IPS-20b (cell line): ENCODE measurements around the gene SLC17A7.
A peak's percentile ranks its signal among the peaks of the same experiment; 100 is the strongest.

Experiments used
- H3K27ac ChIP-seq: one replicate; pipeline ENCODE4 v1.5.1; 2013; ENCODE audit warnings: low read length
- H3K27me3 ChIP-seq: 2 replicates; pipeline ENCODE4 v1.6.1; 2013; ENCODE audit warnings: mild to moderate bottlenecking, low read length, inconsistent platforms; ENCODE audit not compliant: insufficient read depth
- H3K36me3 ChIP-seq: 2 replicates; pipeline ENCODE4 v1.6.1; 2013; ENCODE audit warnings: low read depth, mild to moderate bottlenecking, inconsistent platforms, low read length, moderate library complexity; ENCODE audit not compliant: insufficient read depth
- H3K4me1 ChIP-seq: 2 replicates; pipeline ENCODE4 v1.6.1; 2013; ENCODE audit warnings: mild to moderate bottlenecking, control low read depth, inconsistent platforms, low read length, moderate library complexity; ENCODE audit not compliant: insufficient read depth
- H3K4me3 ChIP-seq: 2 replicates; pipeline ENCODE4 v1.5.1; 2013; ENCODE audit warnings: mild to moderate bottlenecking, low read length, inconsistent platforms
- H3K9ac ChIP-seq: 2 replicates; pipeline ENCODE4 v1.6.1; 2013; ENCODE audit warnings: low read depth, mild to moderate bottlenecking, inconsistent platforms, low read length, moderate library complexity
- H3K9me3 ChIP-seq: 2 replicates; pipeline ENCODE4 v1.6.1; 2013; ENCODE audit warnings: mild to moderate bottlenecking, low read depth, low read length, inconsistent platforms; ENCODE audit not compliant: insufficient read depth

SLC17A7 gene

GRCh38 chr19:49430678-49431329 lies 10.5 kb downstream of the SLC17A7 start:
- Histone ChIP-seq H3K4me1 (peaks cover 13% of the 10 kb centered on the region; the same call in 1 of the 2 replicates), H3K9ac (no peak overlapping the region), H3K36me3 (no peaks in the 10 kb centered on the region), H3K9me3 (no peaks in the 10 kb centered on the region), H3K27ac (no peak overlapping the region), H3K27me3 (peaks cover 97% of the 10 kb centered on the region), H3K4me3 (no peak overlapping the region)

- Histone ChIP-seq H3K4me1 (peaks cover 13% of the 10 kb centered on the region; the same call in 1 of the 2 replicates), H3K27me3 (peaks cover 97% of the 10 kb centered on the region), H3K36me3 (no peaks in the 10 kb centered on the region), H3K9me3 (no peaks in the 10 kb centered on the region), H3K4me3 (no peak overlapping the region), H3K27ac (no peak overlapping the region), H3K9ac (no peak overlapping the region)
These were observed 11.1 kb downstream of the SLC17A7 start for GRCh38 chr19:49430172-49430677.

GRCh38 chr19:49428547-49429451 lies 12.5 kb downstream of the SLC17A7 start:
- H3K9ac ChIP-seq: peak overlapping the region; percentile 51; the same call in 1 of the 2 replicates
- no peaks in the 10 kb centered on the region for H3K36me3 ChIP-seq
- H3K27ac ChIP-seq: peak overlapping the region; percentile 60
- H3K4me3 ChIP-seq: peak overlapping the region; percentile 78
- peaks cover 13% of the 10 kb centered on the region; the same call in 1 of the 2 replicates for H3K4me1 ChIP-seq
- H3K27me3 ChIP-seq: peaks cover 97% of the 10 kb centered on the region
- H3K9me3 ChIP-seq: no peaks in the 10 kb centered on the region

- Histone ChIP-seq H3K27me3 (peaks cover 97% of the 10 kb centered on the region), H3K4me1 (peaks cover 13% of the 10 kb centered on the region; the same call in 1 of the 2 replicates), H3K9ac (peak overlapping the region; percentile 81; the same call in 1 of the 2 replicates), H3K27ac (no peak overlapping the region), H3K36me3 (no peaks in the 10 kb centered on the region), H3K9me3 (no peaks in the 10 kb centered on the region), H3K4me3 (peak overlapping the region; percentile 78)
These were observed 13.3 kb downstream of the SLC17A7 start for GRCh38 chr19:49427855-49428546.

- Histone ChIP-seq H3K9ac (no peak overlapping the region), H3K9me3 (no peaks in the 10 kb centered on the region), H3K27ac (no peak overlapping the region), H3K27me3 (peaks cover 97% of the 10 kb centered on the region), H3K4me1 (peaks cover 13% of the 10 kb centered on the region; the same call in 1 of the 2 replicates), H3K4me3 (no peak overlapping the region), H3K36me3 (no peaks in the 10 kb centered on the region)
These were observed 14.0 kb downstream of the SLC17A7 start for GRCh38 chr19:49427339-49427738.

- Histone ChIP-seq H3K4me1 (peaks cover 13% of the 10 kb centered on the region; the same call in 1 of the 2 replicates), H3K4me3 (peak overlapping the region; percentile 45), H3K9ac (peak overlapping the region; percentile 16; the same call in 1 of the 2 replicates), H3K27ac (no peak overlapping the region), H3K27me3 (peaks cover 97% of the 10 kb centered on the region), H3K36me3 (no peaks in the 10 kb centered on the region), H3K9me3 (no peaks in the 10 kb centered on the region)
These were observed 15.3 kb downstream of the SLC17A7 start for GRCh38 chr19:49425922-49426592.

- Histone ChIP-seq H3K9me3 (no peaks in the 10 kb centered on the region), H3K27ac (no peak within 1 kb of the TSS), H3K27me3 (peaks cover 96% of the 10 kb centered on the region), H3K4me1 (peaks cover 13% of the 10 kb centered on the region; the same call in 1 of the 2 replicates), H3K9ac (no peak within 1 kb of the TSS), H3K4me3 (peak within 1 kb of the TSS; percentile 45), H3K36me3 (no peaks in the 10 kb centered on the region)
These were observed 16.1 kb downstream of the SLC17A7 start, which contains the start of gene GFY for GRCh38 chr19:49425178-49425577. GFY (plus strand) TSS chr19:49425388; CDS start chr19:49426431, 1,043 bp downstream.

- Histone ChIP-seq H3K9me3 (no peaks in the 10 kb centered on the region), H3K27ac (no peak overlapping the region), H3K36me3 (no peaks in the 10 kb centered on the region), H3K4me1 (peaks cover 9% of the 10 kb centered on the region; the same call in 1 of the 2 replicates), H3K9ac (no peak overlapping the region), H3K4me3 (no peak overlapping the region), H3K27me3 (peaks cover 94% of the 10 kb centered on the region)
These were observed 17.4 kb downstream of the SLC17A7 start for GRCh38 chr19:49423985-49424303.

GRCh38 chr19:49423071-49423984 lies 18.0 kb downstream of the SLC17A7 start, which contains the start of gene PTH2:
PTH2 (minus strand) TSS chr19:49423441; CDS start chr19:49423339, 102 bp downstream.
- no peaks in the 10 kb centered on the region for H3K36me3 ChIP-seq
- peaks cover 95% of the 10 kb centered on the region for H3K27me3 ChIP-seq
- H3K4me3 ChIP-seq: peak within 1 kb of the TSS; percentile 53
- H3K27ac ChIP-seq: no peak within 1 kb of the TSS
- peaks cover 6% of the 10 kb centered on the region; the same call in 1 of the 2 replicates for H3K4me1 ChIP-seq
- H3K9me3 ChIP-seq: no peaks in the 10 kb centered on the region
- H3K9ac ChIP-seq: no peak within 1 kb of the TSS

GRCh38 chr19:49422407-49423070 lies 18.8 kb downstream of the SLC17A7 start:
- Histone ChIP-seq H3K4me1 (peaks cover 6% of the 10 kb centered on the region; the same call in 1 of the 2 replicates), H3K36me3 (no peaks in the 10 kb centered on the region), H3K9me3 (no peaks in the 10 kb centered on the region), H3K4me3 (peak overlapping the region; percentile 53), H3K27me3 (peaks cover 94% of the 10 kb centered on the region), H3K27ac (no peak overlapping the region), H3K9ac (no peak overlapping the region)
